Measurements from ENCODE around the gene NAALAD2.

NAALAD2 gene

DNA sequence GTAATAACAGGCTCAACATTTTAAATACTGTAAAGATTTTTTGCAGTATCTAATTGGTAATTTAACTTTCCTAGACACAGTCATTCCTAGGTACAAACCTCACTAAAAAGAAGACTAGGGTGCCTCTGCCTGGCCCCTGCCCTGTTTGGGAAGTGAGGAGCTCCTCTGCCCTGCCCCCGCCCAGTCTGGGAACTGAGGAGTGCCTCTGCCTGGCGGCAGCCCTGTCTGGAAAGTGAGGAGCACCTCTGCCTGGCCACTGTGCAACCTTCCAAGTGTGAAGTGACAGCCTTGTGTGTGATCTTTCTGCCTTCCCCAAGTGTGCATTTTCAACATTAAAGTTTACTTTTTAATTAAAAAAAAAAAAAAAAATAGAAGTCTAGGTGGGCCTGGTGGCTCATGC, 84.1 kb downstream of the NAALAD2 start:
- no peak for DNase-seq (ENCODE audit: low read depth)
- no peak overlapping the region for H3K4me3 ChIP-seq (ENCODE audit: low read length)
- TF ChIP-seq, protein P1, sequence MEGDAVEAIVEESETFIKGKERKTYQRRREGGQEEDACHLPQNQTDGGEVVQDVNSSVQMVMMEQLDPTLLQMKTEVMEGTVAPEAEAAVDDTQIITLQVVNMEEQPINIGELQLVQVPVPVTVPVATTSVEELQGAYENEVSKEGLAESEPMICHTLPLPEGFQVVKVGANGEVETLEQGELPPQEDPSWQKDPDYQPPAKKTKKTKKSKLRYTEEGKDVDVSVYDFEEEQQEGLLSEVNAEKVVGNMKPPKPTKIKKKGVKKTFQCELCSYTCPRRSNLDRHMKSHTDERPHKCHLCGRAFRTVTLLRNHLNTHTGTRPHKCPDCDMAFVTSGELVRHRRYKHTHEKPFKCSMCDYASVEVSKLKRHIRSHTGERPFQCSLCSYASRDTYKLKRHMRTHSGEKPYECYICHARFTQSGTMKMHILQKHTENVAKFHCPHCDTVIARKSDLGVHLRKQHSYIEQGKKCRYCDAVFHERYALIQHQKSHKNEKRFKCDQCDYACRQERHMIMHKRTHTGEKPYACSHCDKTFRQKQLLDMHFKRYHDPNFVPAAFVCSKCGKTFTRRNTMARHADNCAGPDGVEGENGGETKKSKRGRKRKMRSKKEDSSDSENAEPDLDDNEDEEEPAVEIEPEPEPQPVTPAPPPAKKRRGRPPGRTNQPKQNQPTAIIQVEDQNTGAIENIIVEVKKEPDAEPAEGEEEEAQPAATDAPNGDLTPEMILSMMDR (conservative IDR thresholded peaks at IDR 0.05; ENCODE audit: low read depth, low read length) = no peak

DNA sequence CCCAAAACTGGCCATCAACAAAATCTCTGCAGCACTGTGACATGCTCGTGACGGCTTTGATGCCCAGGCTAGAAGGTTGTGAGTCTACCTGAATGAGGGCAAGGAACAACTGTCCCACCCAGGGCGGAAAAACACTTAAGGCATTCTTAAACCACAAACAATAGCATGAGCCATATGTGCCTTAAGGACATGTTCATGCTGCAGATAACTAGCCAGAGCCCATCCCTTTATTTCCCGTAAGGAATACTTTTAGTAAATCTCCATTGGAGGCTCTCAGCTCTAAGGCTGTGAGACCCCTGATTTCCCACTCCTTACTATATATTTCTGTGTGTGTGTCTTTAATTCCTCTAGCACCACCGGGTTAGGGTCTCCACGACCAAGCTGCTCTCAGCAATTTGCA, 85.0 kb downstream of the NAALAD2 start:
- TF ChIP-seq, protein P1 (conservative IDR thresholded peaks at IDR 0.05; ENCODE audit: low read depth, low read length) = no peak
- no peak overlapping the region for H3K4me3 ChIP-seq (ENCODE audit: low read length)
- DNase-seq (ENCODE audit: low read depth) = no peak

DNA sequence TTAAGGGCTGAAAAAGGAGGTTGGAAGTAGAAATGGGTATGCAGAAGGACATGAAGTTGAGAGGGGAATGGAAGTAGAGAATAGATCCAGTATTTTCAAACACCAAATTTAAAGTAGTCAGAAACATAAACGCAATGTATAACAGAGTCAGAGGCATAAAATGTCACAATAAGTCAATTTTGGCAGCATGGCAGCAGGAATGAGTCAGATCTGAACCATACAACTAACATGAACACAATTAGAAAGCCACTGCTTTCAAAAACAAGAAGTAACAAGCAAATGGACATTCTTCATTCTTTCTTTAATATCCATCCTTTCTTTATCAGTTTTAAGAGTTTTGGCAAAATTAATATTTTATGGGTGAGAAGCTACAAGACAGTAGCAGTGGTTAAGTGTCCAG, 85.9 kb downstream of the NAALAD2 start:
- no peak overlapping the region for H3K4me3 ChIP-seq (ENCODE audit: low read length)
- TF ChIP-seq, protein P1 (conservative IDR thresholded peaks at IDR 0.05; ENCODE audit: low read depth, low read length) = no peak
- no peak for DNase-seq (ENCODE audit: low read depth)

DNA sequence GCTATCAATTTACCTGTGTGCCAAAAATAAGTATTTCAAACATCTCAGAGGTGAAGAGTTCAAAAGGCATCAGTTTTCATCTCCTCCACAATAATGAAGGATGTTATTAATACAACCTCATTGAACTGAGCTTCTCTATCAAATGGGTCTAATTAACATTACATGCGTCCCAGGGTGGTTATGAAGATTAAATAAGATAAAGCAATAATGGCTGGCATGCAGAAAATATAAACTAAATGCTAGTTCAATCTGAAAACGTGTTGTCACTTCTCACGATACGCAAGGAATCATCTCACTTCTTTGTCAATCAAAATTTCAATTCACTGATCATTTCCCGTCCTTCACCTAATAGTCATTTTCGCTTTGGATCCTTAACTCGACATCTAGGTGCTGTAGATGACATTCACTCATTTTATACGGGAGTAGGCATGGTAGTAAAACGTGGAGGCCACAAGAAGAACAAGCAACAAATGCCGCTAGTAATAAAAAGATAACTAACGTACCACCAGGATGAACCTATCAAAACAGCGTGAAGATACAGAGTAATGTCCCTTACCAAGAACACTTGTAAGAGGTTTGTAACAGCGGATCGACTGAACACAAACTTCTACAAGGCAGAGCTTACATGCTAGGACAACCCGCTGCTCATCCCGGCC, 87.5 kb downstream of the NAALAD2 start:
- no peak for DNase-seq (ENCODE audit: low read depth)
- TF ChIP-seq, protein P1 (conservative IDR thresholded peaks at IDR 0.05; ENCODE audit: low read depth, low read length) = no peak
- peak overlapping the region; percentile 90 for H3K4me3 ChIP-seq (ENCODE audit: low read length)

DNA sequence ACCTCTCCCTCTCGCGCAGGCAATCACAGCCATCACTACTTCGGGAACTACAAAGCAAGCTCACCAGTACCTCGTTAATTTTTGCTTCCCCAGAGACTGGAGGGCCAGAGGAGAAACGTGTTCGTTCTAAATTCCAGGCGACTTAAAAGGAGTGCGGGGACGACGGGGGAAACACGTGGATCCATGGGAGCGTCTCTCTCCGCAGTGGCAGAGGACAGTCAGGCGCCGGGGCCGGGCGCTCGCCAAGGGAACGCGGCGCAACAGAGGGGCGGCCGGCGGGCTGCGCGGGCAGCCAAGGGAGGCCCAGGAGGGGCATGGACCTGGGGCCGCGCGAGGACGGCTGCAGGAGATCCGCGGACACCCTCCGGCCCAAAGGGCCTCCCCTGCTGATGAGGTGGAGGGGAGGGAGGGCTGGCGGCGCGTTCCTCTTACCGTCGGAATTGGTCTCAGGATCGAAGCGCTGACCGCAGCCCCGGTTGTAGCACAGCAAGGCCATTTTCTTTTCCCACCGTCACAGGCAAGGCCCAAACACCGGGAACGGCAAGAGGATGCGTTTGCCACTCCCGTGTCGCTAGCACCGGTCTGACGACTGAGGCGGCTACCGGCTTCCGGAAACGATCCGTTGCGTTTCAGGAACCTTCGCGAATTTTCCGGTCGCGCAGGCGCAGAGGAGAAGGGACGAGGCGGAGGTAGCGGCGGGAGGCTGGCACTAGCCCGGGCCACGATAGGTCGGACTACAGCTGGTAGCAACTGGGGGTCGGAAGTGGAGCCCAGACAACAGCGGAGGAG, 88.2 kb downstream of the NAALAD2 start, which contains the start of gene CHORDC1:
CHORDC1 (minus strand) TSS at position 591 of the 789 bp plus-strand sequence; CDS start at position 496, 95 bp downstream.
- TF ChIP-seq, protein P1 (conservative IDR thresholded peaks at IDR 0.05; ENCODE audit: low read depth, low read length) = no peak
- DNase-seq (ENCODE audit: low read depth) = no peak
- H3K4me3 ChIP-seq (ENCODE audit: low read length) = peak within 1 kb of the TSS; percentile 90

DNA sequence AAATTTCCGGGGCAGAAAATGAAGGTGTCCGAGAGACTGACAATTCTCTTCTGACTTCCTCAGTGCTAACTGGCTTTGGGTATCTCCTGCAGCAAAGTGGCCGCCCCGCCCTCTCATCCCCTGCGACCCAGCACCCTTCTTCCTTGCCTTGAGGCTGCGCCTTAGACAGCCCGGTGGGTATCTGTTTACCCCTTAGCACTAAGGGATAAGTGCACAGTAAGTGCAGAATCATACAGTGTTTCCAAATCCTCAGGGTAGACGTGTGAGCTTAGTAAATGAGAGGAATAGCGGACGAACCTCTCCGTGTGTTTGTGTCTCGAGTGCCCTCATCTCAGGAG, 88.8 kb downstream of the NAALAD2 start:
- peak overlapping the region; percentile 90 for H3K4me3 ChIP-seq (ENCODE audit: low read length)
- DNase-seq (ENCODE audit: low read depth) = no peak
- TF ChIP-seq, protein P1 (conservative IDR thresholded peaks at IDR 0.05; ENCODE audit: low read depth, low read length) = no peak

DNA sequence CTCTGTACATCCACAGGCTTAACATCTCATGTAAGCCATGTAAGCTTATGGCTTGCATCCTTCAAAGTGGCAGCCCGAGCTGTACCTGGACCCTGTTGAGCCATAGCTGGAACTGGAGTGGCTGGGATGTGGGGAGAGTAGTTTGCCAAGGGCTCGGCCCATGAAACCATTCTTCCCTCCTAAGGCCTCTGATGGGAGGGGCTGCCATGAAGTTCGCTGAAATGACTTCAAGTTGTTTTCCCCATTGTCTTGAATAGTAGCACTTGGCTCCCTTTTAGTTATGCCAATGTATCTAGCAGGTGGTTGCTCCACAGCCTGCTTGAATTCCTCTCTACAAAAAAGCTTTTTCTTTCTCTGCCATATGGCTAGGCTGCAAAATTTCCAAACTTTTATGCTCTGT, 93.6 kb downstream of the NAALAD2 start:
- H3K4me3 ChIP-seq (ENCODE audit: low read length) = no peak overlapping the region
- TF ChIP-seq, protein P1 (conservative IDR thresholded peaks at IDR 0.05; ENCODE audit: low read depth, low read length) = no peak

More for the DNA sequence above, 93.6 kb downstream of the NAALAD2 start:
- DNase-seq (ENCODE audit: low read depth) = no peak

Data from retinal pigment epithelial cell (primary cell).